Panc1 (cell line): ENCODE data around the gene INTS1. TPM values are rescaled to one million over a fixed set of nuclear protein-coding genes. Genes with fewer than 3 reads are reported as not detected.

Experiments
- ATAC-seq: fragments of 200-7000 bp; cut with Tn5 transposase; 2 replicates; pipeline ENCODE4 v1.9.1; 2020; ENCODE audit warnings: mild to moderate bottlenecking, moderate library complexity
- BruUV-seq: library from RNA; stranded (reverse); fragments of 400-500 nt; replicated peaks from 2 replicates; lab custom pipeline; 2021; lab: Mats Ljungman, UMichigan
- CTCF ChIA-PET: fragments of 300-600 bp; sonication (Branson Sonifier 250); formaldehyde crosslinking; loops from one replicate; lab custom pipeline; 2022; ENCODE audit warnings: antibody characterized with exemption; lab: Charles Lee
- POLR2A ChIA-PET: fragments of 300-600 bp; sonication (Branson Sonifier 250); formaldehyde crosslinking; loops from one replicate; lab custom pipeline; 2022; ENCODE audit warnings: antibody characterized with exemption; lab: Charles Lee
- DNase-seq: peaks from one replicate; pipeline ENCODE4 v3.0.0-alpha.2; 2010; ENCODE audit warnings: low read depth, low spot score
- H3K27ac ChIP-seq: 2 replicates; pipeline ENCODE4 v1.5.1; 2011; ENCODE audit warnings: mild to moderate bottlenecking, low read length, inconsistent platforms
- H3K27me3 ChIP-seq: fragments of 200-500 bp; sonication (Bioruptor generic); 2 replicates; pipeline ENCODE4 v1.6.0; 2014; ENCODE audit warnings: low read length, inconsistent platforms; ENCODE audit not compliant: control insufficient read depth, insufficient read depth
- H3K36me3 ChIP-seq: fragments of 200-500 bp; sonication (Bioruptor generic); 2 replicates; pipeline ENCODE4 v1.5.1; 2014; ENCODE audit warnings: inconsistent platforms, mild to moderate bottlenecking, low read length, moderate library complexity; ENCODE audit not compliant: control insufficient read depth, insufficient read depth
- H3K4me1 ChIP-seq: 2 replicates; pipeline ENCODE4 v1.5.1; 2011; ENCODE audit warnings: inconsistent platforms, mild to moderate bottlenecking, low read length, moderate library complexity; ENCODE audit not compliant: control insufficient read depth, insufficient read depth
- H3K4me3 ChIP-seq, 2 experiments: 2 replicates each; pipeline ENCODE4 v1.5.1; 2011 to 2012; ENCODE audit warnings: low read depth in 2 of 2, low read length in 2 of 2, mild to moderate bottlenecking in 2 of 2, inconsistent platforms in 1 of 2, moderate library complexity in 1 of 2
- H3K9me3 ChIP-seq: fragments of 200-500 bp; sonication (Bioruptor generic); 2 replicates; pipeline ENCODE4 v1.5.1; 2014; ENCODE audit warnings: low read depth, mild to moderate bottlenecking, inconsistent platforms, low read length, moderate library complexity; ENCODE audit not compliant: control insufficient read depth, insufficient read depth
- POLR2AphosphoS5 ChIP-seq: IDR thresholded peaks from 2 replicates; pipeline ENCODE4 v1.6.1; 2012; ENCODE audit warnings: mild to moderate bottlenecking, low read depth, low read length, moderate library complexity
- SIN3A ChIP-seq: IDR thresholded peaks from 2 replicates; pipeline ENCODE4 v1.6.1; 2012; ENCODE audit warnings: low read depth, mild to moderate bottlenecking, low read length, moderate library complexity, borderline replicate concordance; ENCODE audit not compliant: insufficient read depth
- TCF7L2 ChIP-seq: IDR thresholded peaks from 2 replicates; pipeline ENCODE4 v1.6.1; 2011; ENCODE audit warnings: mild to moderate bottlenecking, low read depth, low read length, inconsistent platforms
- in situ Hi-C: cut with HindIII; loops from 2 replicates; pipeline ENCODE4 v1.10.0; 2016; ENCODE audit warnings: low sequenced_read_pairs, low pct_unique_long_range_greater_than_20kb
- intact Hi-C: fragments of 100-400 bp; cut with micrococcal nuclease; formaldehyde crosslinking; loops from one replicate; pipeline ENCODE4 v1.10.0; 2022; ENCODE audit not compliant: unreplicated experiment
- total RNA-seq: library from RNA; stranded (reverse); gene quantifications from one replicate; pipeline ENCODE4 v1.2.1, GENCODE V29; 2021; ENCODE audit not compliant: unreplicated experiment
- TF ChIP-seq, protein P1 (sequence below): fragments of 450-650 bp; IDR thresholded peaks from 2 replicates; pipeline ENCODE4 v1.5.1; 2017; ENCODE audit warnings: mild to moderate bottlenecking
- TF ChIP-seq, protein P2 (sequence below), 2 experiments: IDR thresholded peaks; 2 replicates each; pipeline ENCODE4 v1.6.1; 2011 to 2012; ENCODE audit warnings: low read depth in 2 of 2, control low read depth in 1 of 2, low read length in 1 of 2, mild to moderate bottlenecking in 1 of 2, moderate library complexity in 1 of 2; ENCODE audit not compliant: insufficient read depth in 1 of 2

The INTS1 gene
- total RNA-seq, 1 experiment from 2014 or later = 173 TPM

DNA sequence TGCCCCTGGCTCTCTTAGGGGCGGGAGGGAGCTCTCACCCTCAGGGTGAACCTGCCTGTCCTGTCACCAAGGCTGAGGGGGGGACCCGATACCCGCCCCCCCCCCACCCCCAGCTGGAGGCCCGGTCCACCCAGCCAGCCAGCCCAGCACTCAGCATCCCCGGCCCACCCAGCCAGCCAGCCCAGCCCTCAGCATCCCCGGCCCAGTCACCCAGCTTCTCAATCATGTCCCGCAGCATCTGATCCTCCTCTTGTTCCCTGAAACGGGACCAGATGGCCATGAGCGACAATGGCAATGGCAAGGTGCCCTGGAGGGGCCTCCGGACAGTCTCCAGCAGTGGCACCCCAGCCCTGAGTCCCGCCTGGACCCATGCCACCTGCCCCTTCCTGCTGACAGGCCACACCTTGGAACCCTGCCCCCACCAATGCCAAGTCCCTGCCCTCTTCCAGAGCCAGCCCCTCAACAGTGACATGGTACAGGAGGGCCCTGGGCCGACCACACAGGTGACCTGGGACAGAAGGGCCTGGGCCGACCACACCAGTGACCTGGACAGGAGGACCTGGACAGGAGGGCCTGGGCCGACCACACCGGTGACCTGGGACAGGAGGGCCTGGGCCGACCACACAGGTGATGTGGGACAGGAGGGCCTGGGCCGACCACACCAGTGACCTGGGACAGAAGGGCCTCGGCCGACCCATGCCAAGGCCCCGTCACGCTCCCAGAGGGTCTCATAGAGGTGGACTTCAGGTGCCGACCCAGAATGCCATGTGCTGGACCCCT, 69.1 kb downstream of the INTS1 start:
- peaks cover 12% of the 10 kb centered on the region for H3K4me1 ChIP-seq
- ChIA-PET POLR2A (no interaction called here), CTCF (no interaction called here)
- ATAC-seq (no peak), DNase-seq (no peak)
- TF ChIP-seq SIN3A = no peak
- TF ChIP-seq POLR2AphosphoS5 = no peak
- TF ChIP-seq, protein P1, sequence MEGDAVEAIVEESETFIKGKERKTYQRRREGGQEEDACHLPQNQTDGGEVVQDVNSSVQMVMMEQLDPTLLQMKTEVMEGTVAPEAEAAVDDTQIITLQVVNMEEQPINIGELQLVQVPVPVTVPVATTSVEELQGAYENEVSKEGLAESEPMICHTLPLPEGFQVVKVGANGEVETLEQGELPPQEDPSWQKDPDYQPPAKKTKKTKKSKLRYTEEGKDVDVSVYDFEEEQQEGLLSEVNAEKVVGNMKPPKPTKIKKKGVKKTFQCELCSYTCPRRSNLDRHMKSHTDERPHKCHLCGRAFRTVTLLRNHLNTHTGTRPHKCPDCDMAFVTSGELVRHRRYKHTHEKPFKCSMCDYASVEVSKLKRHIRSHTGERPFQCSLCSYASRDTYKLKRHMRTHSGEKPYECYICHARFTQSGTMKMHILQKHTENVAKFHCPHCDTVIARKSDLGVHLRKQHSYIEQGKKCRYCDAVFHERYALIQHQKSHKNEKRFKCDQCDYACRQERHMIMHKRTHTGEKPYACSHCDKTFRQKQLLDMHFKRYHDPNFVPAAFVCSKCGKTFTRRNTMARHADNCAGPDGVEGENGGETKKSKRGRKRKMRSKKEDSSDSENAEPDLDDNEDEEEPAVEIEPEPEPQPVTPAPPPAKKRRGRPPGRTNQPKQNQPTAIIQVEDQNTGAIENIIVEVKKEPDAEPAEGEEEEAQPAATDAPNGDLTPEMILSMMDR = no peak
- no peak for TF ChIP-seq TCF7L2
- TF ChIP-seq, protein P2, sequence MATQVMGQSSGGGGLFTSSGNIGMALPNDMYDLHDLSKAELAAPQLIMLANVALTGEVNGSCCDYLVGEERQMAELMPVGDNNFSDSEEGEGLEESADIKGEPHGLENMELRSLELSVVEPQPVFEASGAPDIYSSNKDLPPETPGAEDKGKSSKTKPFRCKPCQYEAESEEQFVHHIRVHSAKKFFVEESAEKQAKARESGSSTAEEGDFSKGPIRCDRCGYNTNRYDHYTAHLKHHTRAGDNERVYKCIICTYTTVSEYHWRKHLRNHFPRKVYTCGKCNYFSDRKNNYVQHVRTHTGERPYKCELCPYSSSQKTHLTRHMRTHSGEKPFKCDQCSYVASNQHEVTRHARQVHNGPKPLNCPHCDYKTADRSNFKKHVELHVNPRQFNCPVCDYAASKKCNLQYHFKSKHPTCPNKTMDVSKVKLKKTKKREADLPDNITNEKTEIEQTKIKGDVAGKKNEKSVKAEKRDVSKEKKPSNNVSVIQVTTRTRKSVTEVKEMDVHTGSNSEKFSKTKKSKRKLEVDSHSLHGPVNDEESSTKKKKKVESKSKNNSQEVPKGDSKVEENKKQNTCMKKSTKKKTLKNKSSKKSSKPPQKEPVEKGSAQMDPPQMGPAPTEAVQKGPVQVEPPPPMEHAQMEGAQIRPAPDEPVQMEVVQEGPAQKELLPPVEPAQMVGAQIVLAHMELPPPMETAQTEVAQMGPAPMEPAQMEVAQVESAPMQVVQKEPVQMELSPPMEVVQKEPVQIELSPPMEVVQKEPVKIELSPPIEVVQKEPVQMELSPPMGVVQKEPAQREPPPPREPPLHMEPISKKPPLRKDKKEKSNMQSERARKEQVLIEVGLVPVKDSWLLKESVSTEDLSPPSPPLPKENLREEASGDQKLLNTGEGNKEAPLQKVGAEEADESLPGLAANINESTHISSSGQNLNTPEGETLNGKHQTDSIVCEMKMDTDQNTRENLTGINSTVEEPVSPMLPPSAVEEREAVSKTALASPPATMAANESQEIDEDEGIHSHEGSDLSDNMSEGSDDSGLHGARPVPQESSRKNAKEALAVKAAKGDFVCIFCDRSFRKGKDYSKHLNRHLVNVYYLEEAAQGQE (IDR thresholded peaks at IDR 0.05; ENCODE audit: insufficient read depth in 1 of 2, low read depth in 2 of 2, low read length in 1 of 2) = no peak
- in situ Hi-C loops (no loop called here), intact Hi-C loops (no loop called here)
- no peaks in the 10 kb centered on the region for H3K9me3 ChIP-seq
- no TSS peak for BruUV-seq
- H3K27ac ChIP-seq = no peak overlapping the region
- no peak overlapping the region for H3K4me3 ChIP-seq
- no peaks in the 10 kb centered on the region for H3K27me3 ChIP-seq
- 0 out of 2 replicates have a peak, but pooled peaks cover 2% of the 10 kb centered on the region for H3K36me3 ChIP-seq

DNA sequence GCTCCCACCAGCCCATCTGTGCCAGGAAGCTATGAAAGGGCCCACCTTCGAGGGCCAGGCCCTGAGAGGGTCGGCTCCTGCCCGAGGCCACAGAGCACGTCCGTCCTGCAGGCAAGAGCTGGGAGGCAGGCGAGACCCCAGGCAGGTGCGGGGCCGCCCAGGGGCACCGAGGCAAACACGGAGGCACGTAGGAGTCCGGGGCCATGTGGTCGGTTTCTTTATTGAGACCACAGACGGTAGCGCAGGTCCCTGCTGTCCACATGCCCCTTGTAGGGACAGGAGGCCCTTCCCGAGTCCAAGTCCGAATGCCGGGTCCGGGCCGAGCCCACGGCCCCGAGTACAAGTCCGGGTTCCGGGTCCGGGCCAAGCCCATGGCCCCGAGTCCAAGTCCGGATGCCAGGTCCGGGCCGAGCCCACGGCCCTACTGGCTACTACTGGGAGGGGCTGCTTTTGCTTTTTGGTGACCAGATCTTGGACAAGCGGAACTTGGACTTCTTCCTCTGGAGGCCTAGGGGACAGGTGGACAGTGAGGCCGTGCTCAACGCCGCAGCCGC, 69.9 kb downstream of the INTS1 start:
- Histone ChIP-seq H3K36me3 (0 out of 2 replicates have a peak, but pooled peaks cover 2% of the 10 kb centered on the region), H3K9me3 (no peaks in the 10 kb centered on the region), H3K4me3 (no peak overlapping the region), H3K27me3 (no peaks in the 10 kb centered on the region), H3K27ac (no peak overlapping the region), H3K4me1 (peaks cover 19% of the 10 kb centered on the region)
- ATAC-seq (no peak), DNase-seq (no peak)
- in situ Hi-C loops (no loop called here), intact Hi-C loops (no loop called here)
- TF ChIP-seq POLR2AphosphoS5 = no peak
- no peak for TF ChIP-seq TCF7L2
- TF ChIP-seq SIN3A = no peak
- TF ChIP-seq, protein P1 = no peak
- ChIA-PET CTCF (no interaction called here), POLR2A (no interaction called here)
- TSS peak; percentile 65 for BruUV-seq
